ENCODE results near the gene ARHGAP27.

DNA sequence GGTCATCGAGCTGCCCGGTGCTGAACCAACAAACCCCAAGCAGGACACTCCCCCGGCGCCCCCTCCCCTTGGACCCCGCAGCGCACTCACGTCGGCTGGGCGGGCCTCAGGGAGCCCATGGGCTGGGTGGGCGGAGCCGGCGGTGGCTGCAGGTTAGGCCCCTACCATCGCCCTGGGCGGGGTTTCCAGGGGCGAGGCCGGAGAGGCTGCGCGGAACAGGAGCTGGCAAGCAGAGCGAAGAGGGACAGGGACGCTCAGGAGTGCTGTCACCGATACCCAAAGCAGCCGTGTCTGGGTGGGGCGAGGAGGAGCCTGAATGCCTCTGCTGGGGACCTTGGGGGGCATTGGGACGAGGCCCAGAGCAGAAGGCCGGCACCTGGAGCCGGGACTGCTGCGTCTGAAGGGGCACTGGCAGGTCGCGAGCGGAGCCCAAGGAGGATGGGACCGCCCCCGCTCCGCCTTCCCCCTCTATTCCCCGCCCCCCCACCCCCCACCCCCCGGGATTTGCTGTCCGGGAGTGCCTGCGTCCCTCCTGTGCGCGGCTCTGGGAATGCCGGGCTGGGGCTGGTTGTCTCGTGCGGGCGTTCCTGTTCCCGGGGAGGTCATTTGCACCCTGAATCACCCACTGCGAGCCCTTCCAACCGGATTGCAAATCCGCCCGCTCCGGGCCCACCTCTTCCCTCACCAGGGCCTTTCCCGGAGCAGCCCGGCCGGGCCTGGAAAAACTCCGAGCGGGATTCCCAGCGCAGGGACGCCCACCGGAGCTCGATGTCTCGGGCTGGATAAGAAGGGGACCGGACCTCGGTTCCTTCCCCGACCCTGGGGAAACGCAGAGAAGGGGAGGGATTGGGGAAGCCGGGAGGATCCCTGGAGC is 902 bp downstream of the ARHGAP27 start:
- TF ChIP-seq NONO (IDR thresholded peaks at IDR 0.05; ENCODE audit: low read depth in 2 of 2, low read length in 1 of 2) (no peak), CBFB (CRISPR knock-in tag; IDR thresholded peaks at IDR 0.05) (no peak), SMARCE1 (IDR thresholded peaks at IDR 0.05) (no peak), CREB1 (IDR thresholded peaks at IDR 0.05) (no peak), CREB1 (CRISPR knock-in tag; IDR thresholded peaks at IDR 0.05) (no peak), SP2 (IDR thresholded peaks at IDR 0.05; ENCODE audit: extremely low read depth, low read depth, low read length, poor library complexity, severe bottlenecking) (no peak), TEAD4 (IDR thresholded peaks at IDR 0.05; ENCODE audit: low read length) (no peak), TEAD4 (CRISPR knock-in tag; IDR thresholded peaks at IDR 0.05; ENCODE audit: borderline replicate concordance) (no peak), POLR2AphosphoS5 (IDR thresholded peaks at IDR 0.05; ENCODE audit: control insufficient read depth, insufficient read depth, low read depth, low read length) (no peak)
- TF ChIP-seq, protein P1, sequence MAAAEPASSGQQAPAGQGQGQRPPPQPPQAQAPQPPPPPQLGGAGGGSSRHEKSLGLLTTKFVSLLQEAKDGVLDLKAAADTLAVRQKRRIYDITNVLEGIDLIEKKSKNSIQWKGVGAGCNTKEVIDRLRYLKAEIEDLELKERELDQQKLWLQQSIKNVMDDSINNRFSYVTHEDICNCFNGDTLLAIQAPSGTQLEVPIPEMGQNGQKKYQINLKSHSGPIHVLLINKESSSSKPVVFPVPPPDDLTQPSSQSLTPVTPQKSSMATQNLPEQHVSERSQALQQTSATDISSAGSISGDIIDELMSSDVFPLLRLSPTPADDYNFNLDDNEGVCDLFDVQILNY (CRISPR knock-in tag; IDR thresholded peaks at IDR 0.05): no peak
- TF ChIP-seq, protein P2, sequence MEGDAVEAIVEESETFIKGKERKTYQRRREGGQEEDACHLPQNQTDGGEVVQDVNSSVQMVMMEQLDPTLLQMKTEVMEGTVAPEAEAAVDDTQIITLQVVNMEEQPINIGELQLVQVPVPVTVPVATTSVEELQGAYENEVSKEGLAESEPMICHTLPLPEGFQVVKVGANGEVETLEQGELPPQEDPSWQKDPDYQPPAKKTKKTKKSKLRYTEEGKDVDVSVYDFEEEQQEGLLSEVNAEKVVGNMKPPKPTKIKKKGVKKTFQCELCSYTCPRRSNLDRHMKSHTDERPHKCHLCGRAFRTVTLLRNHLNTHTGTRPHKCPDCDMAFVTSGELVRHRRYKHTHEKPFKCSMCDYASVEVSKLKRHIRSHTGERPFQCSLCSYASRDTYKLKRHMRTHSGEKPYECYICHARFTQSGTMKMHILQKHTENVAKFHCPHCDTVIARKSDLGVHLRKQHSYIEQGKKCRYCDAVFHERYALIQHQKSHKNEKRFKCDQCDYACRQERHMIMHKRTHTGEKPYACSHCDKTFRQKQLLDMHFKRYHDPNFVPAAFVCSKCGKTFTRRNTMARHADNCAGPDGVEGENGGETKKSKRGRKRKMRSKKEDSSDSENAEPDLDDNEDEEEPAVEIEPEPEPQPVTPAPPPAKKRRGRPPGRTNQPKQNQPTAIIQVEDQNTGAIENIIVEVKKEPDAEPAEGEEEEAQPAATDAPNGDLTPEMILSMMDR (IDR thresholded peaks at IDR 0.05 in 2 of 3, conservative IDR thresholded peaks at IDR 0.05 in 1 of 3; ENCODE audit: insufficient read depth in 2 of 3, low read depth in 1 of 3, low read length in 3 of 3): no peak
